ENCODE measurements around the gene KNDC1. TPM values are rescaled to one million over a fixed set of nuclear protein-coding genes. Genes with fewer than 3 reads are reported as not detected.

KNDC1 gene
- total RNA-seq, 1 experiment from 2014 or later, result 15.7 TPM

GRCh38 chr10:133225707-133226191 is 65.7 kb downstream of the KNDC1 start:
- no peak overlapping the region for H2AFZ ChIP-seq (ENCODE audit: low read length)
- no peak overlapping the region for H3K27ac ChIP-seq (ENCODE audit: insufficient read length, low read depth, low read length)
- H2BK15ac ChIP-seq (ENCODE audit: low read depth, low read length), result no peak overlapping the region
- no peak overlapping the region for H2BK20ac ChIP-seq (ENCODE audit: low read depth, low read length, poor library complexity, severe bottlenecking)
- no peak for TF ChIP-seq CTCF (conservative IDR thresholded peaks at IDR 0.05)
- H4K20me1 ChIP-seq (ENCODE audit: control insufficient read depth, insufficient read depth, insufficient read length), result no peaks in the 10 kb centered on the region
- H3T11ph ChIP-seq (ENCODE audit: low read length), result no peak overlapping the region
- no peaks in the 10 kb centered on the region for H3K23me2 ChIP-seq (ENCODE audit: insufficient read length, low read depth, low read length, poor library complexity, severe bottlenecking)
- H3K27me3 ChIP-seq (ENCODE audit: insufficient read depth, low read length), result peaks cover 6% of the 10 kb centered on the region; the same call in 1 of the 2 replicates
- no peak overlapping the region for H3K4me2 ChIP-seq (ENCODE audit: insufficient read depth, insufficient read length, low read length)
- H2BK120ac ChIP-seq (ENCODE audit: low read depth, low read length, poor library complexity, severe bottlenecking), result no peak overlapping the region
- H3K18ac ChIP-seq (ENCODE audit: insufficient read length, low read depth, low read length), result no peak overlapping the region
- Mint-ChIP-seq H3K4me1 (peaks cover 26 to 30% of the 10 kb centered on the region in 2 experiments), H3K36me3 (ENCODE audit: insufficient read depth in 1 of 3, low read depth in 3 of 3) (peaks cover 0 to 6% (median 3%) of the 10 kb centered on the region in 3 experiments; a peak in 4 of 7 replicates), H3K9me3 (peaks cover 2 to 4% of the 10 kb centered on the region in 2 experiments; a peak in 3 of 5 replicates), H3K27ac (no peak overlapping the region), H3K27me3 (ENCODE audit: low read depth) (peaks cover 38% of the 10 kb centered on the region), H3K4me3 (no peak overlapping the region; a peak in 1 of 5 replicates)
- H2AK5ac ChIP-seq (ENCODE audit: insufficient read length, low read length), result no peak overlapping the region
- H4K91ac ChIP-seq (ENCODE audit: insufficient read length, low read depth, low read length), result no peak overlapping the region
- no CpG with 5 or more reads among the region's 23 CpGs for WGBS (ENCODE audit: extremely low coverage, insufficient read length, low lambda C conversion rate)
- no peak overlapping the region for H3K23ac ChIP-seq (ENCODE audit: insufficient read length, low read depth, low read length)
- no peak overlapping the region for H4K5ac ChIP-seq (ENCODE audit: insufficient read length, low read depth, low read length)
- no peak overlapping the region for H2BK5ac ChIP-seq (ENCODE audit: insufficient read length, low read length)
- no peak overlapping the region for H3K56ac ChIP-seq (ENCODE audit: insufficient read length, low read depth, low read length)
- no peak overlapping the region for H3K14ac ChIP-seq (ENCODE audit: insufficient read depth, low read length)
- H2BK12ac ChIP-seq (ENCODE audit: insufficient read length, low read depth, low read length), result no peak overlapping the region
- no peaks in the 10 kb centered on the region for H3K9me3 ChIP-seq (ENCODE audit: control insufficient read depth, low read depth, low read length)
- H3K4ac ChIP-seq (ENCODE audit: low read depth, low read length), result peak overlapping the region; percentile 45; the same call in 1 of the 2 replicates
- DNase-seq, result no peak
- no peaks in the 10 kb centered on the region for H3K79me1 ChIP-seq (ENCODE audit: insufficient read depth, low read depth, low read length, poor library complexity, severe bottlenecking)
- no peak overlapping the region for H3K9ac ChIP-seq (ENCODE audit: extremely low read depth, insufficient read length, low read length)
- no peaks in the 10 kb centered on the region for H3K79me2 ChIP-seq (ENCODE audit: insufficient read depth, low read length)
- no peak overlapping the region for H4K8ac ChIP-seq (replicated peaks; ENCODE audit: insufficient read length, low read depth, low read length)
- no peaks in the 10 kb centered on the region for H3K4me1 ChIP-seq (ENCODE audit: insufficient read depth, low read length)

All from H9 (cell line).